Activated CD4-positive, alpha-beta T cell treated with anti-CD3 and anti-CD28 coated beads, Interleukin-2, amount 10 ng/mL, durations not matched to agents 24 days and 14 days (primary cell): ENCODE results near the gene CSNK1D. TPM values are rescaled to one million over a fixed set of nuclear protein-coding genes. Genes with fewer than 3 reads are reported as not detected.

Experiments
- DNase-seq: peaks from one replicate; pipeline ENCODE4 v3.0.0; 2022
- H3K27ac Mint-ChIP-seq: one replicate; pipeline ENCODE4 v1.8.0; 2022; ENCODE audit warnings: mild to moderate bottlenecking, mixed read lengths
- H3K27me3 Mint-ChIP-seq: one replicate; pipeline ENCODE4 v1.8.0; 2022; ENCODE audit warnings: mixed read lengths
- H3K36me3 Mint-ChIP-seq: one replicate; pipeline ENCODE4 v1.8.0; 2022; ENCODE audit warnings: low read depth, mild to moderate bottlenecking, mixed read lengths
- H3K4me1 Mint-ChIP-seq: one replicate; pipeline ENCODE4 v1.8.0; 2021; ENCODE audit warnings: mixed read lengths
- H3K4me3 Mint-ChIP-seq: one replicate; pipeline ENCODE4 v1.8.0; 2022; ENCODE audit warnings: mild to moderate bottlenecking, moderate library complexity, mixed read lengths
- H3K9me3 Mint-ChIP-seq: one replicate; pipeline ENCODE4 v1.8.0; 2021; ENCODE audit warnings: mixed read lengths
- intact Hi-C: fragments of 100-400 bp; cut with micrococcal nuclease; formaldehyde crosslinking; loops from one replicate; pipeline ENCODE4 v1.15.1; 2023
- total RNA-seq: library from RNA; stranded (reverse); gene quantifications from 2 replicates; pipeline ENCODE4 v1.2.3, GENCODE V29; 2022

CSNK1D gene
- total RNA-seq, 1 donor from 2014 or later: 146 TPM

DNA sequence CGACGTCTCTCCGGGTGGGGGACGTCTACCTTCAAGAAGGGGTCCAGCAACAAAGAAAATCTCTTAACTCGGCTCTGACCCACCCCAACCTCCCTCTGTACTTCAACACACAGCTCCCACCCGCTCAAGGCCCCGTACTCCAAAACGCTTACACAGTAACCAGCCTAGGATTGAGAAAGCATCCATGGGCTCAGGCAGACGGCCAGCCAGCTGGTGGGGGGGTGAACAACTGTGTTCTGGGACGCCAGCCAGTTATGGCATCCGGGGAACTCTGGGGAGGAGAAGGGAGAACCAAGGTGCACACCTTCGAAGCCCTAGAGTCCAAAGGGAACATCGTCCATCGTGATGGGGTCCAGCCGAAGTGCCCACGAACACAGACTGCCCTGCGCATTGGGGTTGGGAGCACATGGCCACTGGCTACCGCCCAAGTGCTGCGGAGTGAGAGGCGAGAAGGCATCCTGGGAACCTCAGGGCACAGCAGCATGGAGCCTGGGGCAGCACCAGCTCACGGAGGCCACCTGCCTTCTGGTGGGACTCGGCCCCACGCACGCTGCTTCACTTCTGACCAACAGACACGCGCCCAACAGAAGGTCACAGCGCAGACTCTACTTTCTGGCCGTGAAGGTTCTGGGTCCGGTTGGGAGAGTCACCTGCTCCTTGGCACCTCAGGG, 30.4 kb downstream of the CSNK1D start:
- Mint-ChIP-seq H3K9me3 (no peaks in the 10 kb centered on the region), H3K27me3 (no peaks in the 10 kb centered on the region), H3K4me3 (no peak overlapping the region), H3K4me1 (peaks cover 29% of the 10 kb centered on the region), H3K27ac (no peak overlapping the region), H3K36me3 (peaks cover 53% of the 10 kb centered on the region)
- intact Hi-C loops: no loop called here
- no peak for DNase-seq

DNA sequence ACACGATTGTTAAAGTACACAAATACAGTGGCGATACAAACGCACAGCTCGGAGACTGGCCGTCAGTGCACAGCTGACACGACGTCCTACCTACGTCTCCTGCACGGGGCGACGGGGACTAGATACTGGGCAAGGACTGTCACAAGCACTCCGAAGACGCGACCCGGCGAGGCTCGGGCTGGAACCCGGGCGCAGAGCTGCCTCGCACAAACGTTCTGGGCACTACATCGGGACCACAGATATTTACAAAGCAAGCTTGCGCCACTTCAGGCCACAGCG, 30.9 kb downstream of the CSNK1D start:
- Mint-ChIP-seq H3K9me3 (no peaks in the 10 kb centered on the region), H3K27ac (peak overlapping the region; percentile 11), H3K4me1 (peaks cover 29% of the 10 kb centered on the region), H3K36me3 (peaks cover 50% of the 10 kb centered on the region), H3K4me3 (no peak overlapping the region), H3K27me3 (no peaks in the 10 kb centered on the region)
- intact Hi-C loops: no loop called here
- DNase-seq: no peak

DNA sequence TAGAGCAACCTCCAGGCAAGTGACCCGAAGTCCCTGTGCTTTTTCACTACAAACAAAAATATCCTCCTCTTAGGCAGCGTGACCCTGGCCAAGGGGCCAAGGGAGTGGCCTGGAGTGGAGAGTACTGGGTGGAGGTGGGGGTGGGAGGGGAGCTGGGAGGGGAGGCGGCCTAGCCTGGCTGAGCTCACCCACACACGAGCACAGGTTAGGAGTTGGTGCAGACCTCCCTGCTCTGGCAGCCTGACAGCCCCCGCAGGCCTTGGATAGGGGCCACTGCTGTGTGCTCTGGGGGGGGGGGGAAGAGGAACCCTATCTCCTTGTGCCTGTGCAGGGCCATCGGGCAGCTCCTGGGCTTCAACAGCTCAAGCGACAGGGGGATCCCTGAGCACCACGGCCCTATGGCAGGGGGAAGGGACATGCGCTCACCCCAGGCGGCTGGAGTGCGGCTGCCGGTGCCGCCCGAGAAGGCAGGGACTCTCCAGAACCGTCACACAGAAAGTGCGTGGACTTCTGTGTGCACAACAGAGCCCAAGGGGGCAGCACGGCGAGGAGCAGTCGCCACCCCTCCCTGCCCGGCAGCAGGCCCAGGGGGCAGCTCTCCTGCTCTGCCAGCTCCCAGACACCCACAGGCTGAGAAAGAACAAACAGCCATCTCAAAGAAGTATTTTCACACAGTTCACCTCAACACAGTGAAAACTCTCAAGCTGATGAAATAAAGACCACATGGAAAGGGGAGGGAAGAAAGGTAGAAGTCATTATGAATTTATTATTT, 31.4 kb downstream of the CSNK1D start:
- no peak for DNase-seq
- H3K27me3 Mint-ChIP-seq: no peaks in the 10 kb centered on the region
- peaks cover 51% of the 10 kb centered on the region for H3K36me3 Mint-ChIP-seq
- no peaks in the 10 kb centered on the region for H3K9me3 Mint-ChIP-seq
- H3K4me3 Mint-ChIP-seq: no peak overlapping the region
- peak overlapping the region; percentile 77 for H3K27ac Mint-ChIP-seq
- peaks cover 29% of the 10 kb centered on the region for H3K4me1 Mint-ChIP-seq
- intact Hi-C loops: no loop called here

DNA sequence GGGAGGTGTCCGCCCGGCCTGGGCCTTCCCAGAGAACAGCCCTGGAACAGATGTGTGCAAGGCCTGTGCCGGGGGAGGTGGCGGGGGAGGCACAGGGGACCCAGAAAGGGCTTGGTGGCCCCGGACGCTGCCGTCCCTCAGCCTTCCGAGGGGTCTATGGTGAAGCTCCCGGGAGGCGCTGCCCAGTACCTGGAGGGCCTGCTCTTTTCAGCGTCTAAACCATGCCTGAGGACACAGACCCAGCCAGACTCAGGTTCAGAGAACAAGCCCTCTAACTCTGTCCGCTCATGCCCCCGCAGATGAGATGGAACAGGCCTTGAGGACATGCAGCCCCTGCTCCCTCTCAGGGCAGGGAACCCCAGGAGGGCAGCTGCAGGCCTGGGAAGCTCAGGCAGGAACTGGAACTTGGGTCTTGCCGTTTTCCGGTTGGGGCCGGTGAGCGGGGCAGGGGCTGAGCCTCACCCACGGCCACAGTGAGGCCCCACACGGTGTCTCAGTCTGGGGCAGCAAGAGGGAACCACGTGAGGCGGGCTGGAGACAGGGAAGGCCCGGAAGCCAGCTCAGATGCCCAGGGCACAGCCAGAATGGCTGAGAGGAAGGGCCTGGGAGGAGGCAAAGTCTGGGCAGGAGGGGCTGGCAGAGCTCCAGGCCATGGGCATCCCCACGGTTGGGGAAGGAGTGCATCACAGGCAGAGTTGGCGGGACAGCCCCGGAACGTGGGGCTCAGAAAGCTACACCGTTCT, 32.1 kb downstream of the CSNK1D start:
- no peaks in the 10 kb centered on the region for H3K9me3 Mint-ChIP-seq
- intact Hi-C loops: no loop called here

DNA sequence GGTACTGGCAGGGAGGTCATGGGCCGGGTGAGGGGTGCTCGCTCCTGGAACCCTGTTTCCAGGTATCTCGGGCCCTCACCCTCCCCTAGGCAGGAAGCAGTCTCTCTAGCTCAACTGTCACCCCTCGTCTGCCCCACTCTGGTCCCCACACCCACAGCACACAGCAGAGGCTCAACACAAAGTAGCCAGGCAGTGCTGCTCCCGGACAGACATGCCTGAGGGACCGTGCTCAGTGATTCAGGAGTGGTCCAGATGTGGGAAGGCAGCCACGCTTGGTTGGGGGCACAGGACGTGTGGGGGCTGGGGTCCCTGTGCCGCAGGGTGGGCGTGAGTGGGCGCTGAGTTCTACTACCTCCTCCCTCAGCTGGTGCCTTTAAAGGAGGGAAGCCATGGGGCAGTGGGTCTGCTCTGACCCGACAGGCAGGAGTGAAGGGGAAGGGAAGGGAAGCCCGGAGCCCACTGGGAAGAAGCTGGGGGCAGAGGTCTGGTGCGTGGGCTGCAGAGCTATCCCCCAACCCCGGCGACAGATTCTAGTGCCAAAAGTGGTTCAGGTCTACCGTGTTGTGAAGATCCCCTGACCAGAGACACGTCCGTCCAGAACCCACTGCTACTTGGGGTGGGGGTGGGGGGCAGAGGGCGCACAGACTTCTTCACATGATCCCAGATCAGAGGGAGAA, 32.9 kb downstream of the CSNK1D start:
- intact Hi-C loops: no loop called here
- Mint-ChIP-seq H3K4me3 (peak overlapping the region; percentile 23), H3K27me3 (no peaks in the 10 kb centered on the region)

More for the DNA sequence above, 32.1 kb downstream of the CSNK1D start:
- Mint-ChIP-seq H3K27ac (peak overlapping the region; percentile 77), H3K4me1 (peaks cover 27% of the 10 kb centered on the region), H3K27me3 (no peaks in the 10 kb centered on the region), H3K36me3 (peaks cover 49% of the 10 kb centered on the region), H3K4me3 (peak overlapping the region; percentile 23)
- peak; percentile 65 for DNase-seq

DNA sequence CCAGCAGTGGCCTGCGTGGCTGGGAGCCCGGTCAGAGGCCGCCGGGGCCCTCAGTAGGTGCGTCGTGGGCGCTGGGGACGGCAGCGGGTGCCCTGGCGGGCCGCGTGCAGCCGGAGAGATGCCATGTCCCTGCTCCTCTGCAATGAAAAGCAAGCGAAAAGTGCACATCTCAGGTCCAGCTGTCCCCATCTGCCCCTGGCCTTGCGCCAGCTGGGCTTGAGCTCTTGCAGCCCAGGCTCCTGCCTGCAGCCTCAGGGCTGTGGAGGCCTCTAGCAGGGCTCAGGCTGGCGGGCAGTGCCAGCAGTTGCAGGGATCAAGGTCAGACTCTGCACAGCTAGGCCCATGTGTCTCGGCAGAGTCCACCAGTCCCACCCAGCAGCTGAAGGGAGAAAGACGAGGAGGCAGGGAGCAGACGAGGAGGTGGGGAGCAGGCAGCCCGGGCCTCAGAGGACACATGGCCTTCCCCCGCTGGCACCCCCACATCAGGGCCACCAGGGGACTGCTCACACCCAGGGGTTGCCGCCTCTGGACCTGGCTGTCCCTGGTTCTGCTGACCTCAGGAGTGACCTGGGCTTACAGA, 33.5 kb downstream of the CSNK1D start:
- intact Hi-C loops: loop anchor here (5.0 to 10.0 kb wide), 3 partner anchors 32 to 215 kb away; partner anchors contain the start of genes CSNK1D, CYBC1, HEXD and NARF
- peaks cover 34% of the 10 kb centered on the region for H3K4me1 Mint-ChIP-seq
- H3K27ac Mint-ChIP-seq: peak overlapping the region; percentile 87
- peaks cover 44% of the 10 kb centered on the region for H3K36me3 Mint-ChIP-seq
- H3K9me3 Mint-ChIP-seq: no peaks in the 10 kb centered on the region
- H3K4me3 Mint-ChIP-seq: no peak overlapping the region
- no peak for DNase-seq
- H3K27me3 Mint-ChIP-seq: no peaks in the 10 kb centered on the region

More for the DNA sequence above, 32.9 kb downstream of the CSNK1D start:
- Mint-ChIP-seq H3K9me3 (no peaks in the 10 kb centered on the region), H3K4me1 (peaks cover 33% of the 10 kb centered on the region), H3K27ac (peak overlapping the region; percentile 87), H3K36me3 (peaks cover 48% of the 10 kb centered on the region)
- DNase-seq: no peak

DNA sequence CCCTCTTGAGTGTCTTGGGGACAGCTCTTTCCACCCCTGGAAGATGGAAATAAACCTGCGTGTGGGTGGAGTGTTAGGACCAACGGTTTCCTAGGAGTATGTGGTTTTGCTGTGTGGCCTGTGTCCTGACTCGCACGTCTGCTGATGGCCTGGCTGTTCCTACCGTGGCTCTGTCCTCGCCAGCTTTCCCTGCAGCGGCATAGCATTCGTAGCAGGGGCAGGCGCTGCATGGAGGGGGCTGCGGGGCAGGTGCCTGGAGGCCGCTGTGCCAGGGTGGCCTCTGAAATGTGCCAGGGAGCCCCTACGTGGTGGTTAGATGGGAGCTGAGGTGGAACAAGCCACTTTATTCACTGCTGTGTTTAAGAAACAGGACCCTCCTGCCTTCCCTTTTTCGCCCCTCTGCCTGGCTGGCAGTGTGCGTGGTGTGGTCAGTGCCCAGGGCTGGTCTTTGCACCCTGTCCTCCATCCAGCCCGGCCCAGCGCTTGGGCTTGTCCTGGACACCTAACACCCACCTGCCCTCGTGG, 34.0 kb downstream of the CSNK1D start:
- no peaks in the 10 kb centered on the region for H3K27me3 Mint-ChIP-seq
- no peaks in the 10 kb centered on the region for H3K9me3 Mint-ChIP-seq
- peak overlapping the region; percentile 29 for H3K27ac Mint-ChIP-seq
- intact Hi-C loops: loop anchor here (5.0 to 10.0 kb wide), 3 partner anchors 33 to 215 kb away; partner anchors contain the start of genes CSNK1D, CYBC1, HEXD and NARF
- DNase-seq: no peak
- peaks cover 41% of the 10 kb centered on the region for H3K36me3 Mint-ChIP-seq
- H3K4me3 Mint-ChIP-seq: no peak overlapping the region
- peaks cover 34% of the 10 kb centered on the region for H3K4me1 Mint-ChIP-seq

DNA sequence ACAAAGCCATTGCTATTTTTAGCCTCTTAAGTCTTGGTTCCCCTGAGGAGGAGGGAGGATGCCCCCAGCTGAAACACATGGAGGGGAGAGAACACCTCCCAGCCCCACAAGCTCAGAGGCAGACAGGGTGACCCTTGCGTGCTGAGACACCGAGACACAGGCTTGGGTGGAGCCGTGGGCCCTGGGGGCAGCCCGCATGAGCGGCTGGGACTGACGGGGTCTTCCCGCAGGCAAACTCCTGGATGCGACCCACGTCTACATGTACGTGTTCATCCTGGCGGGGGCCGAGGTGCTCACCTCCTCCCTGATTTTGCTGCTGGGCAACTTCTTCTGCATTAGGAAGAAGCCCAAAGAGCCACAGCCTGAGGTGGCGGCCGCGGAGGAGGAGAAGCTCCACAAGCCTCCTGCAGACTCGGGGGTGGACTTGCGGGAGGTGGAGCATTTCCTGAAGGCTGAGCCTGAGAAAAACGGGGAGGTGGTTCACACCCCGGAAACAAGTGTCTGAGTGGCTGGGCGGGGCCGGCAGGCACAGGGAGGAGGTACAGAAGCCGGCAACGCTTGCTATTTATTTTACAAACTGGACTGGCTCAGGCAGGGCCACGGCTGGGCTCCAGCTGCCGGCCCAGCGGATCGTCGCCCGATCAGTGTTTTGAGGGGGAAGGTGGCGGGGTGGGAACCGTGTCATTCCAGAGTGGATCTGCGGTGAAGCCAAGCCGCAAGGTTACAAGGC, 34.9 kb downstream of the CSNK1D start:
- Mint-ChIP-seq H3K27ac (peak overlapping the region; percentile 86), H3K36me3 (peaks cover 33% of the 10 kb centered on the region), H3K9me3 (no peaks in the 10 kb centered on the region), H3K4me1 (peaks cover 29% of the 10 kb centered on the region), H3K27me3 (no peaks in the 10 kb centered on the region), H3K4me3 (peak overlapping the region; percentile 76)
- peak; percentile 93 for DNase-seq
- intact Hi-C loops: loop anchor here (5.0 to 10.0 kb wide), 3 partner anchors 34 to 216 kb away; partner anchors contain the start of genes CSNK1D, CYBC1, HEXD and NARF

DNA sequence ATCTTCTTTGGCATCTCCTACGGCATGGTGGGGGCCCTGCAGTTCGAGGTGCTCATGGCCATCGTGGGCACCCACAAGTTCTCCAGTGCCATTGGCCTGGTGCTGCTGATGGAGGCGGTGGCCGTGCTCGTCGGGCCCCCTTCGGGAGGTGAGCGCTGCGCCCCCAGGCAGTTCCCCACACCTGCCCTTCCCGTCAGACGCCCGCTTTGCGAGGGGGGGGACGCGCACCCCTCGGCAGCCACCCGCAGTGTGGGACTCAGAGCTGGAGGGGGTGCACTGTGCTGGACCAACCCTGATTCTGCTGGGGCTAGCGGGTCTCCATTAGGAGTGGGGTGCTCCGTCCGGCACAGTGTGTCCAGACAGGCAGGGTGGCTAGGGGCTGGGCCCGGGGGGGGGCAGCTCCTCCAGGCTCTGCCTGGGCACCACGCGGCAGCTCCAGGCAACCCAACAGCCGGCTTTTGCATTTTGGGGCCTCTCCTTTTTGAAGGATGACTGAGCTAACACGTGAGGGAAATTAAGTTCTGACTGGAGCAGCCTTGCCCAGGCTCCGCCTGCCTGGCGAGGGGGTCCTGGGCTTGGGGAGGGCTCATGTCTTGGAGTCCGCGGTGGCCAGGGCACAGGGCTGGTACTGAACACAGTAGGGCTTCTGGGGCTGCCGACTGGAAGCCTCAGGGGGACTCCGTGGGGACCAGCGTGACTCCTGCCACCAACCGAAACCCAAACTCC, 35.6 kb downstream of the CSNK1D start:
- Mint-ChIP-seq H3K4me3 (peak overlapping the region; percentile 76), H3K27me3 (no peaks in the 10 kb centered on the region), H3K9me3 (no peaks in the 10 kb centered on the region), H3K36me3 (peaks cover 33% of the 10 kb centered on the region), H3K27ac (peak overlapping the region; percentile 62), H3K4me1 (peaks cover 32% of the 10 kb centered on the region)
- DNase-seq: no peak
- intact Hi-C loops: loop anchor here (5.0 to 10.0 kb wide), 3 partner anchors 34 to 217 kb away; partner anchors contain the start of genes CSNK1D, CYBC1, HEXD and NARF

DNA sequence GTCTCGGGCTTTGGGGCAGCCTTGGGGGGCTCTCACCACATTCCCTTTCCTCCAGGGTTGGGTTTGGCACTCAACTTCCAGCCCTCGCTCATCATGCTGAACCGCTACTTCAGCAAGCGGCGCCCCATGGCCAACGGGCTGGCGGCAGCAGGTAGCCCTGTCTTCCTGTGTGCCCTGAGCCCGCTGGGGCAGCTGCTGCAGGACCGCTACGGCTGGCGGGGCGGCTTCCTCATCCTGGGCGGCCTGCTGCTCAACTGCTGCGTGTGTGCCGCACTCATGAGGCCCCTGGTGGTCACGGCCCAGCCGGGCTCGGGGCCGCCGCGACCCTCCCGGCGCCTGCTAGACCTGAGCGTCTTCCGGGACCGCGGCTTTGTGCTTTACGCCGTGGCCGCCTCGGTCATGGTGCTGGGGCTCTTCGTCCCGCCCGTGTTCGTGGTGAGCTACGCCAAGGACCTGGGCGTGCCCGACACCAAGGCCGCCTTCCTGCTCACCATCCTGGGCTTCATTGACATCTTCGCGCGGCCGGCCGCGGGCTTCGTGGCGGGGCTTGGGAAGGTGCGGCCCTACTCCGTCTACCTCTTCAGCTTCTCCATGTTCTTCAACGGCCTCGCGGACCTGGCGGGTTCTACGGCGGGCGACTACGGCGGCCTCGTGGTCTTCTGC, 36.3 kb downstream of the CSNK1D start:
- intact Hi-C loops: loop anchor here (5.0 to 10.0 kb wide), 3 partner anchors 35 to 218 kb away; partner anchors contain the start of genes CSNK1D, CYBC1, HEXD and NARF
- no peaks in the 10 kb centered on the region for H3K9me3 Mint-ChIP-seq
- peak overlapping the region; percentile 11 for H3K27ac Mint-ChIP-seq
- no peaks in the 10 kb centered on the region for H3K27me3 Mint-ChIP-seq
- H3K4me3 Mint-ChIP-seq: peak overlapping the region; percentile 45
- peaks cover 32% of the 10 kb centered on the region for H3K4me1 Mint-ChIP-seq
- peak; percentile 62 for DNase-seq
- peaks cover 28% of the 10 kb centered on the region for H3K36me3 Mint-ChIP-seq

DNA sequence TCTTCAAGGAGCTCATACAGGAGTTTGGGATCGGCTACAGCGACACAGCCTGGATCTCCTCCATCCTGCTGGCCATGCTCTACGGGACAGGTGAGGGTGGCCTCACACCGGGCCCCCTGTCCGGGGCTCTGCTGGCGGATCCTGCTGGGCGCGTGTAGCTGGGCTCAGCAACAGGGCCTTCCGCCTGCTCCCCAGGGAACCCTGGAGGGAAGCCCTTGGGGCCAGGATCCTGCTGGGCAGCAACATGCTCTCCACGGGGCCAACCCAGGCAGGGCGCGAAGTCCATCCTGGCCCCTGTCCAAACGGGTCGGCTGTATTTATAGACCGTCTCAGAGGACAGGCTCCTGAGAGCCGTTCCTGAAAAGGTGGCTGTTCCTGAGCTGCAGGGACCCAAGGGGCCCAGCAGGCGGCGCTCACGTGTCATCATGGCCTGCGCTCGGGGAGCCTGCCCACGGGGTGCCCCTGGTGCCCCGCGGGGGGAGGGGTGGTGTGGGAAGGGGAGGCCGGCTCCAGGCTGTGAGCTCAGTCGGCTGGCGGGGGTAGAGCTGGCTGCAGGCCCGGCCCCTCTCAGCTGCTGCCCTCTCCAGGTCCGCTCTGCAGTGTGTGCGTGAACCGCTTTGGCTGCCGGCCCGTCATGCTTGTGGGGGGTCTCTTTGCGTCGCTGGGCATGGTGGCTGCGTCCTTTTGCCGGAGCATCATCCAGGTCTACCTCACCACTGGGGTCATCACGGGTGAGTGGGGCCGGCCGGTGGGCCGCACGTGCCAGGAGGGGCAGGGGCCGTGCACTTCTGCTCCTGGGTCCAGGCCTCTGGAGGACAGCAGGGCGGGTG, 37.1 kb downstream of the CSNK1D start:
- H3K27me3 Mint-ChIP-seq: no peaks in the 10 kb centered on the region
- H3K27ac Mint-ChIP-seq: no peak overlapping the region
- H3K4me1 Mint-ChIP-seq: peaks cover 28% of the 10 kb centered on the region
- intact Hi-C loops: loop anchor here (1.0 to 10.0 kb wide), 4 partner anchors 36 to 218 kb away; partner anchors contain the start of genes CD7, CSNK1D, CYBC1 and HEXD
- H3K36me3 Mint-ChIP-seq: peaks cover 26% of the 10 kb centered on the region
- peak; percentile 91 for DNase-seq
- H3K9me3 Mint-ChIP-seq: no peaks in the 10 kb centered on the region
- peak overlapping the region; percentile 35 for H3K4me3 Mint-ChIP-seq
